ENCODE results near the gene TLE5.

The TLE5 gene

GRCh38 chr19:3033595-3034405 lies 28.5 kb downstream of the TLE5 start:
- TF ChIP-seq POLR2AphosphoS5 (IDR thresholded peaks at IDR 0.05; ENCODE audit: low read depth, low read length) (no peak), REST (IDR thresholded peaks at IDR 0.05; ENCODE audit: insufficient read depth in 1 of 2, low read depth in 2 of 2, low read length in 2 of 2) (no peak), SIN3A (IDR thresholded peaks at IDR 0.05; ENCODE audit: borderline replicate concordance, insufficient read depth, low read length) (no peak), TAF1 (IDR thresholded peaks at IDR 0.05; ENCODE audit: borderline replicate concordance, insufficient read depth, low read length) (no peak), FOXP2 (optimal IDR thresholded peaks at IDR 0.05; ENCODE audit: borderline replicate concordance, extremely low read depth, extremely low read length, insufficient read depth) (no peak)

GRCh38 chr19:3031607-3031867 lies 30.8 kb downstream of the TLE5 start:
- no peak for TF ChIP-seq SIN3A (IDR thresholded peaks at IDR 0.05; ENCODE audit: borderline replicate concordance, insufficient read depth, low read length)
- TF ChIP-seq POLR2AphosphoS5 (IDR thresholded peaks at IDR 0.05; ENCODE audit: low read depth, low read length), result no peak
- no peak for TF ChIP-seq REST (IDR thresholded peaks at IDR 0.05; ENCODE audit: insufficient read depth in 1 of 2, low read depth in 2 of 2, low read length in 2 of 2)
- TF ChIP-seq TAF1 (IDR thresholded peaks at IDR 0.05; ENCODE audit: borderline replicate concordance, insufficient read depth, low read length), result no peak
- TF ChIP-seq FOXP2 (optimal IDR thresholded peaks at IDR 0.05; ENCODE audit: borderline replicate concordance, extremely low read depth, extremely low read length, insufficient read depth), result no peak

GRCh38 chr19:3029065-3029923 lies 33.0 kb downstream of the TLE5 start, which contains the start of gene TLE2:
TSS of gene TLE2 (minus strand) at chr19:3029280. CDS start at chr19:3028904, 376 bp downstream.
- TF ChIP-seq POLR2AphosphoS5 (IDR thresholded peaks at IDR 0.05; ENCODE audit: low read depth, low read length) (no peak), FOXP2 (optimal IDR thresholded peaks at IDR 0.05; ENCODE audit: borderline replicate concordance, extremely low read depth, extremely low read length, insufficient read depth) (no peak), REST (IDR thresholded peaks at IDR 0.05; ENCODE audit: insufficient read depth in 1 of 2, low read depth in 2 of 2, low read length in 2 of 2) (no peak), TAF1 (IDR thresholded peaks at IDR 0.05; ENCODE audit: borderline replicate concordance, insufficient read depth, low read length) (no peak), SIN3A (IDR thresholded peaks at IDR 0.05; ENCODE audit: borderline replicate concordance, insufficient read depth, low read length) (no peak)

GRCh38 chr19:3028305-3029064 lies 33.8 kb downstream of the TLE5 start:
- no peak for TF ChIP-seq POLR2AphosphoS5 (IDR thresholded peaks at IDR 0.05; ENCODE audit: low read depth, low read length)
- no peak for TF ChIP-seq FOXP2 (optimal IDR thresholded peaks at IDR 0.05; ENCODE audit: borderline replicate concordance, extremely low read depth, extremely low read length, insufficient read depth)
- TF ChIP-seq SIN3A (IDR thresholded peaks at IDR 0.05; ENCODE audit: borderline replicate concordance, insufficient read depth, low read length), result no peak
- no peak for TF ChIP-seq TAF1 (IDR thresholded peaks at IDR 0.05; ENCODE audit: borderline replicate concordance, insufficient read depth, low read length)
- TF ChIP-seq REST (IDR thresholded peaks at IDR 0.05; ENCODE audit: insufficient read depth in 1 of 2, low read depth in 2 of 2, low read length in 2 of 2), result no peak

Measured in PFSK-1 (cell line).